Breast epithelium (tissue), 4 donors: ENCODE results near the gene LRRN2. TPM values are rescaled to one million over a fixed set of nuclear protein-coding genes. Genes with fewer than 3 reads are reported as not detected.

ENCODE experiments used
- DNase-seq, 2 donors: peaks; one replicate each; pipeline ENCODE4 v3.0.0-alpha.2; 2019; ENCODE audit warnings: low spot score in 2 of 2
- H3K27ac ChIP-seq, 2 donors: fragments of 200-600 bp; sonication (generic) in 1 of 2; one replicate each; pipeline ENCODE4 v1.5.1; 2016 to 2019; ENCODE audit warnings: mild to moderate bottlenecking in 1 of 2
- H3K27me3 ChIP-seq, 2 donors: fragments of 200-600 bp; sonication (generic) in 1 of 2; one replicate each; pipeline versions ENCODE4 v1.5.1 to v1.6.0; 2017 to 2019; ENCODE audit warnings: control low read depth in 1 of 2, mild to moderate bottlenecking in 1 of 2
- H3K36me3 ChIP-seq: fragments of 200-600 bp; one replicate; pipeline ENCODE4 v1.5.1; 2019
- H3K4me1 ChIP-seq, 2 donors: fragments of 200-600 bp; sonication (generic); one replicate each; pipeline ENCODE4 v1.5.1; 2016 to 2019; ENCODE audit warnings: control low read depth in 1 of 2
- H3K4me3 ChIP-seq, 3 donors: fragments of 200-600 bp; sonication (generic); 1 replicate in 2 of 3; 2 replicates in 1 of 3; pipeline ENCODE4 v1.5.1; 2016 to 2019; ENCODE audit warnings: mild to moderate bottlenecking in 3 of 3, moderate library complexity in 2 of 3
- H3K9me3 ChIP-seq, 2 donors: fragments of 200-600 bp; sonication (generic) in 1 of 2; one replicate each; pipeline ENCODE4 v1.5.1; 2016 to 2019; ENCODE audit warnings: control low read depth in 1 of 2
- CTCF ChIP-seq, 3 donors: fragments of 450-650 bp; IDR thresholded peaks; one replicate each; pipeline ENCODE4 v1.5.1; 2016 to 2017; ENCODE audit warnings: antibody characterized with exemption in 3 of 3, mild to moderate bottlenecking in 3 of 3, moderate library complexity in 3 of 3
- POLR2A ChIP-seq: fragments of 450-650 bp; IDR thresholded peaks from one replicate; pipeline ENCODE4 v1.6.1; 2016; ENCODE audit warnings: antibody characterized with exemption, mild to moderate bottlenecking, moderate library complexity
- POLR2AphosphoS5 ChIP-seq, 3 donors: sonication (generic); formaldehyde crosslinking; IDR thresholded peaks; one replicate each; pipeline ENCODE4 v1.6.1; 2017; ENCODE audit warnings: antibody characterized with exemption in 3 of 3
- intact Hi-C: fragments of 100-400 bp; cut with DNase I; formaldehyde crosslinking; loops from one replicate; pipeline ENCODE4 v1.15.1; 2023; ENCODE audit warnings: low total_unique reads
- total RNA-seq, 3 donors: library from RNA; depleted of rRNA; stranded (reverse); fragments of >200 nt; gene quantifications; one replicate each; pipeline ENCODE4 v1.1.0, GENCODE V29; 2016

Gene LRRN2
- total RNA-seq, 3 donors from 2014 or later = 0.32 to 2.5 (median 2.0) TPM

GRCh38 chr1:204712708-204713430 is 27.3 kb upstream of the LRRN2 start:
- Histone ChIP-seq H3K4me3 (no peak overlapping the region), H3K27ac (no peak overlapping the region), H3K27me3 (peaks cover 0 to 8% of the 10 kb centered on the region in 2 donors), H3K36me3 (no peaks in the 10 kb centered on the region), H3K4me1 (no peaks in the 10 kb centered on the region), H3K9me3 (no peaks in the 10 kb centered on the region)
- intact Hi-C loops = no loop called here
- TF ChIP-seq CTCF (IDR thresholded peaks at IDR 0.05) (no peak), POLR2AphosphoS5 (IDR thresholded peaks at IDR 0.05) (no peak)
- DNase-seq = no peak

GRCh38 chr1:204711947-204712701 is 26.6 kb upstream of the LRRN2 start:
- Histone ChIP-seq H3K4me3 (no peak overlapping the region), H3K9me3 (no peaks in the 10 kb centered on the region), H3K27ac (no peak overlapping the region), H3K27me3 (peaks cover 0 to 8% of the 10 kb centered on the region in 2 donors), H3K36me3 (no peaks in the 10 kb centered on the region), H3K4me1 (no peaks in the 10 kb centered on the region)
- intact Hi-C loops = no loop called here
- TF ChIP-seq CTCF (IDR thresholded peaks at IDR 0.05) (no peak), POLR2A (no peak), POLR2AphosphoS5 (IDR thresholded peaks at IDR 0.05) (no peak)
- no peak for DNase-seq

- no peak for DNase-seq
- Histone ChIP-seq H3K36me3 (no peaks in the 10 kb centered on the region), H3K4me1 (no peaks in the 10 kb centered on the region), H3K27ac (no peak overlapping the region), H3K9me3 (no peaks in the 10 kb centered on the region), H3K27me3 (peaks cover 0 to 8% of the 10 kb centered on the region in 2 donors), H3K4me3 (no peak overlapping the region)
- TF ChIP-seq POLR2A = no peak
- TF ChIP-seq POLR2AphosphoS5 (IDR thresholded peaks at IDR 0.05) = no peak
- TF ChIP-seq CTCF (IDR thresholded peaks at IDR 0.05) = no peak
- intact Hi-C loops = no loop called here
These were observed 25.8 kb upstream of the LRRN2 start for GRCh38 chr1:204711103-204711946.

- Histone ChIP-seq H3K27ac (no peak overlapping the region), H3K9me3 (no peaks in the 10 kb centered on the region), H3K36me3 (no peaks in the 10 kb centered on the region), H3K27me3 (peaks cover 0 to 8% of the 10 kb centered on the region in 2 donors), H3K4me1 (no peaks in the 10 kb centered on the region), H3K4me3 (no peak overlapping the region)
- no peak for DNase-seq
- TF ChIP-seq POLR2AphosphoS5 (IDR thresholded peaks at IDR 0.05) = no peak
- TF ChIP-seq CTCF (IDR thresholded peaks at IDR 0.05) = no peak
- TF ChIP-seq POLR2A = no peak
- intact Hi-C loops = no loop called here
These were observed 24.7 kb upstream of the LRRN2 start for GRCh38 chr1:204709960-204710912.
